ENCODE data around the gene RMND5A.
A peak's percentile ranks its signal among the peaks of the same experiment; 100 is the strongest.
"Not testable (repeated sequence)": the region's sequence is repeated elsewhere in the genome, so short reads cannot be mapped to it uniquely, and the experiment has no call there.

RMND5A gene

GRCh38 chr2:86714579-86715173 lies 5.4 kb upstream of the RMND5A start:
- not testable (repeated sequence) for DNase-seq

GRCh38 chr2:86719263-86719636 lies 841 bp upstream of the RMND5A start:
- DNase-seq: not testable (repeated sequence)

- peak; percentile 60 for DNase-seq
These were observed 639 bp downstream of the RMND5A start for GRCh38 chr2:86720540-86721320.

- not testable (repeated sequence) for DNase-seq
These were observed 5.6 kb downstream of the RMND5A start for GRCh38 chr2:86725706-86726105.

GRCh38 chr2:86732040-86732525 lies 12.0 kb downstream of the RMND5A start:
- not testable (repeated sequence) for DNase-seq

GRCh38 chr2:86732837-86733236 lies 12.7 kb downstream of the RMND5A start:
- not testable (repeated sequence) for DNase-seq

GRCh38 chr2:86733528-86733927 lies 13.4 kb downstream of the RMND5A start:
- not testable (repeated sequence) for DNase-seq

GRCh38 chr2:86734896-86735295 lies 14.8 kb downstream of the RMND5A start:
- not testable (repeated sequence) for DNase-seq

- not testable (repeated sequence) for DNase-seq
These were observed 19.4 kb downstream of the RMND5A start for GRCh38 chr2:86739485-86739884.

GRCh38 chr2:86739889-86740288 lies 19.8 kb downstream of the RMND5A start:
- not testable (repeated sequence) for DNase-seq

- DNase-seq: not testable (repeated sequence)
These were observed 21.9 kb downstream of the RMND5A start for GRCh38 chr2:86741889-86742498.

GRCh38 chr2:86744152-86744551 lies 24.1 kb downstream of the RMND5A start:
- no peak for DNase-seq

GRCh38 chr2:86746939-86747338 lies 26.8 kb downstream of the RMND5A start:
- no peak for DNase-seq

GRCh38 chr2:86747711-86748639 lies 27.9 kb downstream of the RMND5A start:
- DNase-seq: no peak

GRCh38 chr2:86750240-86750839 lies 30.2 kb downstream of the RMND5A start:
- DNase-seq: no peak

GRCh38 chr2:86751778-86752177 lies 31.7 kb downstream of the RMND5A start:
- DNase-seq: no peak

GRCh38 chr2:86752934-86753333 lies 32.8 kb downstream of the RMND5A start:
- DNase-seq: no peak

- DNase-seq: no peak
These were observed 33.5 kb downstream of the RMND5A start for GRCh38 chr2:86753606-86754005.

- no peak for DNase-seq
These were observed 38.3 kb downstream of the RMND5A start for GRCh38 chr2:86758405-86758804.

- DNase-seq: no peak
These were observed 40.3 kb downstream of the RMND5A start for GRCh38 chr2:86760371-86760770.

GRCh38 chr2:86764661-86765309 lies 44.7 kb downstream of the RMND5A start:
- DNase-seq: peak; percentile 14

- no peak for DNase-seq
These were observed 45.2 kb downstream of the RMND5A start for GRCh38 chr2:86765310-86765695.

Data from central memory CD4-positive, alpha-beta T cell (primary cell).